Measurements from ENCODE around the gene AHCYL2. TPM values are rescaled to one million over a fixed set of nuclear protein-coding genes. Genes with fewer than 3 reads are reported as not detected.
"Not testable (repeated sequence)": the region's sequence is repeated elsewhere in the genome, so short reads cannot be mapped to it uniquely, and the experiment has no call there.

The AHCYL2 gene
- total RNA-seq, 1 donor from 2014 or later, result 39.3 TPM

- H3K4me2 ChIP-seq, result no peak overlapping the region
- Mint-ChIP-seq H3K36me3 (no peaks in the 10 kb centered on the region), H3K4me1 (peaks cover 20% of the 10 kb centered on the region), H3K4me3 (no peak overlapping the region), H3K9me3 (no peaks in the 10 kb centered on the region), H3K27me3 (ENCODE audit: insufficient read depth, low read depth) (no peaks in the 10 kb centered on the region), H3K27ac (no peak overlapping the region)
- H4K20me1 ChIP-seq (ENCODE audit: low read depth), result no peaks in the 10 kb centered on the region
- no peaks in the 10 kb centered on the region for H3K9me3 ChIP-seq (ENCODE audit: low read depth)
- H3K9ac ChIP-seq, result no peak overlapping the region
- peaks cover 4% of the 10 kb centered on the region for H3F3A ChIP-seq (ENCODE audit: low read depth)
- no peak for DNase-seq (ENCODE audit: low spot score)
- H3K79me2 ChIP-seq (ENCODE audit: low read depth), result no peaks in the 10 kb centered on the region
- H3K4me3 ChIP-seq, result no peak overlapping the region
- no peak overlapping the region for H3K27ac ChIP-seq
- H3K27me3 ChIP-seq, result no peaks in the 10 kb centered on the region
- TF ChIP-seq EZH2 (IDR thresholded peaks at IDR 0.05), result no peak
- no peak for TF ChIP-seq EZH2phosphoT487 (IDR thresholded peaks at IDR 0.05)
- H3K4me1 ChIP-seq, result peaks cover 12% of the 10 kb centered on the region
- H2AFZ ChIP-seq (replicated peaks), result no peak overlapping the region
- H3K36me3 ChIP-seq, result no peaks in the 10 kb centered on the region
These were observed 142.5 kb downstream of the AHCYL2 start for GRCh38 chr7:129367349-129367699.

DNA sequence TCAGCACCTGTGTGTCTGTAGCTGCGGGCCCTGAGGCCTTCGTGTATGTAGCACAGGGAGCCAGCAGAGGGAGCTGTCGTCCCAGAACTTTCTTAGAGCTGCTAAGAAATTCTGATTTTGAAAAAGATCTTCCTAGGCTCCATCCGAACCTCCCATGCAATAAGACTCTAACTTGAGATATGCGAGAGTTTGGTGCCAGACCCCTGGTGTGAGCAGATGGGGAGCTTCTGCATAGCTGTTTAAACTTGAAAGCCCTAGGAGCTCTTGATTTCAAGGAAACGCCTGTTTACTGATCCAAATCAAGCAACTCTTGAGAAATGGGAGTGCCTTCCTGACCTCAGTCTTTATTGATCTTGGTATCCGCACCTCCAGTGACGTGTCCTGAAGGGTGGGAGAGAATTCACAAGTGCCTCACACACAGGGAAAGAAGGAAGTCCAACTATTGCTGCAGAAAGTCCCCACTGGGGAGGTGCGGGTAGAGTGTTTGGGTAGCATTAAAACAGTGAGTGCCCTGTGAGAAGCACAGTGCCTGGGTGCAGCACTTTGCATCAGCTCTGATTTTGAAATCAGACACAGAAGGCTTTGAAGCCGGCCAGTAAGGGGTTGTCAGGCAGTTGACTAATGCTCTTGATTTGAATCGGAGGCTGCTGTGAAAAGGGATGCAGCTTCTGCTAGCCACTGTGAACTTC lies 143.0 kb downstream of the AHCYL2 start:
- Histone ChIP-seq H3K79me2 (ENCODE audit: low read depth) (no peaks in the 10 kb centered on the region), H3K9me3 (ENCODE audit: low read depth) (no peaks in the 10 kb centered on the region), H3K27ac (no peak overlapping the region), H3K4me3 (no peak overlapping the region), H3F3A (ENCODE audit: low read depth) (peaks cover 4% of the 10 kb centered on the region), H3K27me3 (no peaks in the 10 kb centered on the region), H4K20me1 (ENCODE audit: low read depth) (no peaks in the 10 kb centered on the region), H2AFZ (replicated peaks) (no peak overlapping the region), H3K4me2 (no peak overlapping the region), H3K36me3 (no peaks in the 10 kb centered on the region), H3K9ac (no peak overlapping the region), H3K4me1 (peaks cover 12% of the 10 kb centered on the region)
- Mint-ChIP-seq H3K36me3 (no peaks in the 10 kb centered on the region), H3K9me3 (no peaks in the 10 kb centered on the region), H3K27ac (peak overlapping the region; percentile 2), H3K4me1 (peaks cover 20% of the 10 kb centered on the region), H3K27me3 (ENCODE audit: insufficient read depth, low read depth) (no peaks in the 10 kb centered on the region), H3K4me3 (no peak overlapping the region)
- no peak for TF ChIP-seq EZH2phosphoT487 (IDR thresholded peaks at IDR 0.05)
- no peak for TF ChIP-seq EZH2 (IDR thresholded peaks at IDR 0.05)
- TF ChIP-seq CTCF (IDR thresholded peaks at IDR 0.05), result peak; percentile 95
- DNase-seq (ENCODE audit: low spot score), result peak; percentile 86

DNA sequence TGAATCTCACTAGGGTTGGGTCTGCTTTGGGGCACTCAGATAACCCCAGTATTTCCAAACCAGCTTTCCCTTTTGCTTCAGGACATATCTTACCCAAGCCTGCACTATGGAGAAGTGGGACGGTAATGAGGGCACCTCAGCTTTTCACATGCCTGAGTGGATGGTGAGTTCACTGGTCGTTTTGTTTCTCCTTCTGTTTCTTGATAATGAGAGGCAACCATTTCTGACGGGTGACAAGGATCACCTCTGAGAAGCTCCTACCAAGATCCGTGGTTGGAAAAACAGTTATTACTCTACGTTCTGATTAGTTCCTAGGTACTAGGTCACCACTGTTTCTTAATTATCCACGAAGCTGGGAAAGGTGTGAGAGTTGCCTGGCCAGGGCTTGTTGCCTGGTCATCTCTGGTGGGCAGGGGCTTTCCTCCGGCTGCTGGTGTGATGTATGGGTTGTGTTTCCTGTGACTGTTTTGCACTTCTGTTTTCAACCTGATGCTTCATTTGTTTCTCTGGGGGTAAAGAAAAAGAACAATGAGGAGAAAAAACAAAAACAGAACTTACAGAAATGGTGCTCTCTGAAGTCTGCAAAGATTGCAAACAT lies 143.7 kb downstream of the AHCYL2 start:
- H2AFZ ChIP-seq (replicated peaks), result no peak overlapping the region
- no peak overlapping the region for H3K4me3 ChIP-seq
- H3K36me3 Mint-ChIP-seq, result no peaks in the 10 kb centered on the region
- no peak overlapping the region for H3K27ac Mint-ChIP-seq
- no peaks in the 10 kb centered on the region for H3K36me3 ChIP-seq
- no peak overlapping the region for H3K9ac ChIP-seq
- peaks cover 4% of the 10 kb centered on the region for H3F3A ChIP-seq (ENCODE audit: low read depth)
- no peaks in the 10 kb centered on the region for H3K27me3 ChIP-seq
- no peaks in the 10 kb centered on the region for H3K9me3 ChIP-seq (ENCODE audit: low read depth)
- no peaks in the 10 kb centered on the region for H3K9me3 Mint-ChIP-seq
- TF ChIP-seq EZH2phosphoT487 (IDR thresholded peaks at IDR 0.05) (no peak), CTCF (IDR thresholded peaks at IDR 0.05) (no peak), EZH2 (IDR thresholded peaks at IDR 0.05) (no peak)
- peaks cover 12% of the 10 kb centered on the region for H3K4me1 ChIP-seq
- H3K27me3 Mint-ChIP-seq (ENCODE audit: insufficient read depth, low read depth), result no peaks in the 10 kb centered on the region
- no peak overlapping the region for H3K4me3 Mint-ChIP-seq
- H3K27ac ChIP-seq, result no peak overlapping the region
- H3K79me2 ChIP-seq (ENCODE audit: low read depth), result no peaks in the 10 kb centered on the region
- no peak overlapping the region for H3K4me2 ChIP-seq
- peaks cover 20% of the 10 kb centered on the region for H3K4me1 Mint-ChIP-seq
- H4K20me1 ChIP-seq (ENCODE audit: low read depth), result no peaks in the 10 kb centered on the region
- no peak for DNase-seq (ENCODE audit: low spot score)

GRCh38 chr7:129369447-129369846 lies 144.6 kb downstream of the AHCYL2 start:
- H3K27me3 ChIP-seq; H2AFZ ChIP-seq (replicated peaks); H3K79me2 ChIP-seq (ENCODE audit: low read depth); H3K9me3 Mint-ChIP-seq; H3K4me2 ChIP-seq; H3K9me3 ChIP-seq (ENCODE audit: low read depth); H3K4me3 Mint-ChIP-seq; H3K27me3 Mint-ChIP-seq (ENCODE audit: insufficient read depth, low read depth); H3K36me3 ChIP-seq; H4K20me1 ChIP-seq (ENCODE audit: low read depth); H3K36me3 Mint-ChIP-seq; H3K4me3 ChIP-seq; H3F3A ChIP-seq (ENCODE audit: low read depth); H3K27ac Mint-ChIP-seq; DNase-seq (ENCODE audit: low spot score); H3K9ac ChIP-seq; H3K27ac ChIP-seq: not testable (repeated sequence)
- peaks cover 12% of the 10 kb centered on the region for H3K4me1 ChIP-seq
- peaks cover 23% of the 10 kb centered on the region for H3K4me1 Mint-ChIP-seq
